Activated effector memory CD4-positive, alpha-beta T cell treated with Interleukin-2 at 50 U/mL for 16 hours (primary cell): ENCODE results near the gene HOXD11.

Source experiments
- DNase-seq: peaks from one replicate; pipeline ENCODE4 v3.0.0-alpha.2; 2020

The HOXD11 gene

DNA sequence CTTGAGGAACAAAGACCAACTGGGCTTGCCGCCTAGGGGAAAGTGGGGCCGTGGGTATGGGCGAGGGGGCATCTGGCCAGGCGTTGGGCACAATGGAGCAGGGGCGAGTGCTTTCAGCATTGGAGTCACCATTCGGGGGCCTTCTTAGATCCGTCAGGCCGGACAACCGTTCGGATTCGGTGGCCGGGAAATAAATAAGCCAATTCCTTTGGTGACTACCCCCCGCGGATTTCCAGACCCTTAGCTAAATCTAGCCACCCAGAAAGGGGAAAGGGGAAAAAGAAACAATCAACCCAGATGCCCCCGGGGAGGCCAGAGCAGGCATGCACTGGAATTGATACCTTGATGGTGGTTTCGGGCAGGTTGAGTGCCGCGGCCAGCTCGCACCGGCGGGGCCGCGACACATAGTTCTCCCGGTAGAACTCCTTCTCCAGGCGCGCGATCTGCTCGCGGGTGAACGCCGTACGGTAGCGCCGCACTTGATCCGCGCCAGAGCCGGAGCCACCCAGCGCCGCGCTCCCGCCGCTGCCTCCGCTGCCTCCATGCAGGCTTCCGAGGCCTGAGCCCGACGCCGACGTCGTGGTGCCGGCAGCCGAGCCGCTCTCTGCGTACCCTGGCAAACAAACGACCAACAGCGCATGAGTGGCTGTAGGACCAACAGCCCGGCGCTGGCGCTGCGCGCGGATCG, 25.1 kb upstream of the HOXD11 start:
- no peak for DNase-seq

GRCh38 chr2:176082525-176082823, 24.6 kb upstream of the HOXD11 start:
- DNase-seq, result no peak

DNA sequence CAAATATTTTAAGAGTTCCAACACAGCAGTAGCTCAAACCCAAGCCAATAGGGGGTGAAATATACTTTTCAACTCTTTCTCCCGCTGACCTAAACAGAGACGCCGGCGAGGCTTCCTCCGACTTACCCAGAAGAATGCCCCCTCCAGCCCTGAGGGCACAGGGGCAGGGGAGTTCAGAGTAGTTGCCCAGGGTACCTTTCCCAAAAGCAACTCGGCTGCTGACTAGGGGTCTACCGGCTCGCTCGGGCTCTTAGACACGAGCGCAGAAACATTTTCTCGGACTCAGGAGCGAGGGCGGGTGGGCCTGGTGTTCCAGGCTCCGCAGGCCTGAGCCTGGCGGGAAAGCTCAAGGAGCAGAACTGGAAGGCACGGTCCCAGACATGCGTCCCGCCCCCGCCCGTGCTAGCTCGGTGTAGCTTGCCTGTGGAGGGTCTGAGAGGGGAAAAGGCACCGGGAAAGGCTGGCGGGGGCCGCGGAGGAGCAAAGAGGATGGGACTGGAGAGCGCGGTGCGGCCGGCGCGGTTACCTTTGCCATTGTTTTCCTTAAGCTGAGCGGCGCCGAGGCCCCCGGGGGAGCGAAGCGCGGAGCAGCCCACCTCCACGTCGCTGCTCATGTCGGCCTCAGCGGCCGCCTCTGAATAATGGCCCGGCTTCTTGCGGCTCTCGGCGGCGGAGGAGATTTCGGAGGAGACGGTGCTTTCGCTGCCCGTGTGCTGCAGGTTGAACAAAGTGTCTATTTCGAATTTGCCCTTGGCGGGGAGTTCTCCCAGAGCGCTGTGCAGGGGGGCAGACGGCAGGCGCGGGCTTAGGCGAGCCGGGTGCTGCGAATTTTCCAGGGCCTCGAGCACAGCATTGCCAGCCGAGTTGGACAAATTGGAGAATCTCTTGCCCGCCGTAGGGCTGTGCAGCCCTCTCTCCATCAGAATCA, 24.0 kb upstream of the HOXD11 start:
- no peak for DNase-seq

GRCh38 chr2:176083796-176084261, 23.3 kb upstream of the HOXD11 start, which contains the start of gene EVX2:
EVX2 (minus strand) TSS chr2:176083962; CDS start chr2:176083776, 186 bp downstream.
- DNase-seq, result no peak

DNA sequence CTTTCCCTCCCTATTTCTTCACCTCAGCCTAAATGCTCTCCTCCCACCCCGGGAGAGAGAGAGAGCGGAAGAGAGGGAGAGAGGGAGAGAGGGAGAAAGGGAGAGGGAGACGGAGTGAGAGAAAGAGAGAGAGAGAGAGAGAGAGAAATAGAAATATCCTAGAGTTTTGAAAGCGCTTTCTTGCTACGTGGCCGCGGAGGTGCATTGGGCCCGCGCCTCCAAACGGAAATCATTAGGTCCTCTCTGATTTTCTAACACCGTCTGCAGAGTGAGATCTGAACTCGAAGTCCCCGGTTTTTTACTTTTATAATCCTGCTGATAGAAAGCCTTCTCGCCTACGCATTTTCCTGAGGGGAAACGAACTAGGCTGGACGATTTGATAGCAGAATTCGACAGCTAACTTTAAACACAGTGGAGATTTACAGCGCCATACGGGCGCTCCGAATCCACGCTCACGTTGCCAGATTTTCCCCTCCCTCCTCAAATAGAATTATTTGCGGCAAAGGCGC, 22.4 kb upstream of the HOXD11 start:
- no peak for DNase-seq

DNA sequence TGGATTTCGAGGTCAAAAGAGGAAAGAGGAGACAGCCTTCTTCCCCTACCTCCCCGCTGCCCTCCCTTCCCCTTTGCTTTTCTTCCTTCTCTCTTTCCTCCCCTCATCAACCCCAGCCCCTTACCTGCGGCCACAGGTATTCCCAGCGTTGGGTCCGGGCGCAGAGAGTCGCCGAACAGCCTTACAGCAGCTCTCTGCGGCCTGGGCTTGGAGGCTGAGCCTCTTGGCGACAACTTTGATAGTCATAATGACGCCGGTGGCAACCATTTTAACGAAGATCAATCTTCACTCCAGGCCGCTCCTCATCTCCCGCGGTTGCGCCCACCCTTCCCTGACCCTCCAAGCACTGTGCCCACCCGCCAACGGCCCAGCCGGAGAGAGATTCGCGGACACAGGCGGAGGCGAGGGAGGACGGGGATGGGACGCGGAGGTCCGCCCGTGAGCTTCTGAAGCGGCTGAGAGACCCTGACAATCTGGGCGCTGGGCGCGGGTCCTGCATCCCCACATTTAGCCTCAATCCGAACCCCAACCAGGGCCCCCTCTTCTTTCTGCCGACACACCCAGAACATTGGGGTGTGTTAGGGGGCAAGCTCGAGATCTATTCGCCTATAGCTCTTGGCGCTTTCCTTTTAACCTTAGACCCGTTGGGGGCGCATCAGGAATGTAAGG, 21.8 kb upstream of the HOXD11 start:
- DNase-seq, result no peak

DNA sequence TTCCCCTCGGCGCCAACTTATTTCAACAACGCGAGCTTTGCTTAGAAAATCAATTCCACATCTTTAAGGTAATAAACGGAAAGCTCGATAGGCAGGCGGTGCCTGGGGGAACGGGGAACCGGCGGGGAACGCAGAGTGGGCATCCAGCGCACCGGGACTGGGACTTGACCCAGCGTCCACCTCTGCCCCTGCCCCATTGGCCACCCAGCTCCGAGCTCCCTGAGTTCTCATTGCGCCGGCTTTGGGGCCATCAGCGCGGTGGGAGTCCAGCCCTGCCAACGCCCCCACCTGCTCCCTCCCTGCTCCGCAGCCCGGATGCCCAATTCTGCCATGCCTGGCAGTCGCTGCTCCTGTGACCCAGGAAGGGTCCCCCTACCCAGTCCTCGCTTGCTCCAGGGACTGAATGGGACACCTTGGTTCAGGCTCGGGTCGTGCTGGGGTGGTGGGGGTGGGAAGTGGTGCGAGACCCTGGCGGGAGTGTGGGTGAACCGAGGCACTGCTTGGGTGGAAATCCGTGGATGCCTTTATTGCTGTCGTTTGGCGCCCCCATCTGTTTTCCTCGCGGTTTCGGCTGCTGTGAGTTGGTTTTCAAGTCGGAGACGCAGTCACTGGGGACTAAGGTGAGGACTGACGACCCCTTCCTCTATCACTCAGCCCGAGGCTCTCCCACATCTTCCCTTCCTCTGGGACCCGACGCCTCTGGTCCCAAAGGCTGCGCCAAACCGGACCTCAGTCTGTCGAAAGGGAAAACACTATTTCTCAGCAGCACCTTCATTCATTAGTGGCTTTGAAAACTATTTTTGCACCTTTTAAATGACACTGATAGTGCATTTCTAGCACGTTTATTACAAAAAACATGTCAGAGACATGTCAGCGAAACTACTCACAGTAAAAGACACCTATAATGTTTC, 21.0 kb upstream of the HOXD11 start:
- DNase-seq, result no peak

- DNase-seq, result no peak
Measured at GRCh38 chr2:176087330-176088047, 19.6 kb upstream of the HOXD11 start.

DNA sequence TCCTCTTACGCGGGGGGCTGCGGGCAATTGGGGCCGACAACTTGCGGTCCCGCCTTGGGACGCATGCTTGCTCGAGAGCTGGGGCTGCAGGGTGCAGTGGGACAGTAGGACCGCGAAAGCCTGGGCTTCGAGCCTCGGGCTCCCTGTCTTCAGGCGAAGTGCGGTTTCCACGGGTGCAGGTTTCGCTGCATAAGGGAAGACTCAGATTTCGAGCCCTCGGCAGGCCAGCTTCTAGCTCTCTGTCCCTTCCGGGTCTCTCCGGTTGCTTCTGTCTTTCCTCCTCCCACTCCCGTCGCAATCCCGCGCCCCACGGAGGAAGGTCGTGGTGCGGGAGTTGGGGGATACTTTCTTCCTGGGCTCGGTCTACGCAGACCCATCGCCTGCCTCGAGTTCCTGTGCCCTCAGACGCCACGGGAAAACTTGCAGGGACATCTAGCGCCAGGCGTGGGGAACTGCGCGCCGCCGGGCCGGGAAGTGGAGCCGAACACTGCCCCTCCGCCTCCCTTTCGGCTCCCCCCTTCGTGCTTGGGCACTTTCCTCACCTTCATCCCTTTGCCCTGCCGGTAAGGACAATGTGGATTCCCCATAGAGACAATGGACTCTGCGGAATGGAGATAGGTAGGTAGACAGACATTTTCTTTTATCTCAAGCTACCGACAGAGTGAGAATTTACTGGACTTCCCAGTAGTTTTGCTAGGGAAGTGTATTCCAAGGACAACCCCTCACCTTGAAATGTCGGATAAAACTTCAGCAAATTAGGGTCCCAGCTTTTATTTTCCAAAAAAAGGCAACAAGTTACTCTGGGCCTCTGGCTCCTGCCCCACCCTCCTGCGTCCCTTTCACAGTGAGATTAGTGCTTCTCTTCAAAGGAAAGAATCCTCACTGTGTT, 18.8 kb upstream of the HOXD11 start:
- DNase-seq, result no peak

DNA sequence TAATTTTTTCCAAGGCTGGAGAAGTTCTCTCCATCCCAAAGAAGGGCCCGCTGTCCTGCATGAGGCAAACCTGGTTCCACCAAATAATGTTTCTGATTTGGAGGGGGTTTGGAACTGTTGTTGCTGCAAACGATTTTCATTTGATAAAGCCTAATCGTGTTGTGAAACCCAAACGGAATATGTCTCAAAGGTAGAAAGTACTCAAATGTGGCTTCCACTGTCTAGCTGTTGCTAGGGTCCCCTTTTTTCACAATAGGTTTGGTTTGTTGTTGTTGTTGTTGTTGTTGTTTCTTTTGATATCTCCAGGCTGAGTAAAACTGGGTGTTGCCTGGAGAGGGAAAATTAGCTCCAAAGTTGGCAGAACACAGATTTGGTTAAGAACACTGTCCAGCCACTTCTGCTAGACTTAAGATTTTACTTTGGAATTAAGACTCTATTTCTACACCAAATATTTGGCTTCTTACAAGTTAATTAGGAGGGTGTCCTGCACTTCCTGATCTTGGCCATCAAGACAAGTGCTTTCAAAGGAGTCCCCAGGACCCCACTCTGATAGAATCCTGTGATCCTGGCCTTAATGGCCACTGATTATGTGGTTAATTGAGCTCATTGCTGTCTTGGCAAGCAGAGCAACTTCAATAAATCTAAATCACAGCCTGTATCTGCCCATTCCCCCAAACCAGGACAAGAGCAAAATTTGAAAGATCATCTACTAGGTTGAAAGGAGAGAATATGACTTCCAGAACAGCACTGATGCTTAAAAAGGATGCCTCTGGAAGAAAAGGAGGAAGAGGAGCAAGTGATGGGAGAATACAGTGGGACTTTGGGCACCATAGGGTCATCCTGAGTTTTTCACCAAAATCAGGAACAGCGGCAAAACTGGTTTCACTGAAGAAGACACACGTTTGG, 17.9 kb upstream of the HOXD11 start:
- DNase-seq, result no peak

- DNase-seq, result no peak
Measured at GRCh38 chr2:176089843-176090395, 17.2 kb upstream of the HOXD11 start.

GRCh38 chr2:176090862-176091261, 16.2 kb upstream of the HOXD11 start:
- no peak for DNase-seq

- no peak for DNase-seq
Measured at GRCh38 chr2:176091329-176092258, 15.5 kb upstream of the HOXD11 start.

DNA sequence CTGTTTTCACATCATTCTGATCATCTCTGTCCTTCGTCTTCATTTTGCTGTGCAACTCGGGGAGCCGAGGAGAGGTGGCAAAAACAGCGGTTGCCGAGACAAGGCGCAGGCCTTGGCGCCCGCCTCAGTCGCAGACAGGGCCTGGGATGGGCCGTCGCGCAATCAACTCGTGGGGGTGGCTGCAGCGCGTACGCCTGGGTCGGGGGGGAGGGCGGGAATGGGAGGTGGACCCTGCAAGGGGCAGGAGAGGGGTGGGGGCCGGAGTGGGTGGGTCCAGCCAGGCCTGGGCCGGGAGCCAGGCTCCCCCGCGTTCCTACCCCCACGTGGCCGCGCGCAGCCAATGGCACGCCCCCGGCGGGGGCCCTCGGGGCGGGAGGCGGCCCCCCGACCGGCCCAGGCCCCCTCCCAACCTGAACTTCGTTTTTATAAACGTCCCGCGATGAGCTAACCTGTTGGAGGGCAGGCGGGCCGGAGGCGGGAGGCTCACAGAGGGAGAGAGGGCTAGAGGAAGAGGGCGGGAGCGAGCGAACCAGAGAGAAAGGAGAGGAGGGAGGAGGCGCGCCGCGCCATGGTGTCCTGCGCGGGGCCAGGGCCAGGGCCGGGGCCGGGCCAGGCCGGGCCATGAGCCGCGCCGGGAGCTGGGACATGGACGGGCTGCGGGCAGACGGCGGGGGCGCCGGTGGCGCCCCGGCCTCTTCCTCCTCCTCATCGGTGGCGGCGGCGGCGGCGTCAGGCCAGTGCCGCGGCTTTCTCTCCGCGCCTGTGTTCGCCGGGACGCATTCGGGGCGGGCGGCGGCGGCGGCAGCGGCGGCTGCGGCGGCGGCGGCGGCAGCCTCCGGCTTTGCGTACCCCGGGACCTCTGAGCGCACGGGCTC, 14.6 kb upstream of the HOXD11 start, which contains the start of gene HOXD13:
TSS of gene HOXD13 (plus strand) at position 452 of the 875 bp plus-strand sequence. CDS start at position 622, 170 bp downstream.
- DNase-seq, result no peak

- no peak for DNase-seq
Measured at GRCh38 chr2:176093145-176093897, 13.8 kb upstream of the HOXD11 start.

GRCh38 chr2:176093898-176094249, 13.2 kb upstream of the HOXD11 start:
- DNase-seq, result no peak
